Measurements from ENCODE around the gene CALY. TPM values are rescaled to one million over a fixed set of nuclear protein-coding genes. Genes with fewer than 3 reads are reported as not detected.

CALY gene
- total and polyA plus RNA-seq, 2 experiments from 2014 or later, result 12.3 to 16.3 TPM

DNA sequence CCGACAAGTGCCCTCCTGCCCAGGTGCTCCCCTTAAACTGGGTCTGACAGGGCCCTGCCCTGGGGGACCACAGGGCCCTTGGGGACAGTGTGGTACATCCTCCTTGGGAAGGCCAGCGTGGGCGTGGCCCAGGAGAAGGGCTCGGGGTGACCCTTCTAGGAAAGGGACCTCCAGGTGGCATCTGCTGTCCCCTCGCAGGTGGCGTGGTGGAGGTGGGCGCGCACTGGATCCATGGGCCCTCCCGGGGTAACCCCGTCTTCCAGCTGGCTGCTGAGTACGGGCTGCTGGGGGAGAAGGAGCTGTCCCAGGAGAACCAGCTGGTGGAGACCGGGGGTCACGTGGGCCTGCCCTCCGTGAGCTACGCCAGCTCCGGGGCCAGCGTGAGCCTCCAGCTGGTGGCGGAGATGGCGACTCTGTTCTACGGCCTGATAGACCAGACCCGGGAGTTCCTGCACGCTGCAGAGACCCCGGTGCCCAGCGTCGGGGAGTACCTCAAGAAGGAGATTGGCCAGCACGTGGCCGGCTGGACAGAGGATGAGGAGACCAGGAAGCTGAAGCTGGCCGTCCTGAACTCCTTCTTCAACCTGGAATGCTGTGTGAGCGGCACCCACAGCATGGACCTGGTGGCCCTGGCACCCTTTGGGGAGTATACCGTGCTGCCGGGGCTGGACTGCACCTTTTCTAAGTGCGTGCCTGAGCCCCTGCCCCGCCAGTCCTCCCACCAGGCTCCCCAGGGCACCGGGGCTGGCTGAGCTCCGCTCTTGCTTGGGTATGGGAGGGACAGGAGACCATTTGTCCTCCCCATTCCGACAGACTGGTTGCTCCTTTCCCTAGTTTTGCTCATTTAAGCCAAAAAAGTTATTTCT is 43.3 kb upstream of the CALY start:
- H3K9me3 ChIP-seq (ENCODE audit: low read depth), result no peaks in the 10 kb centered on the region
- TF ChIP-seq, protein P1, sequence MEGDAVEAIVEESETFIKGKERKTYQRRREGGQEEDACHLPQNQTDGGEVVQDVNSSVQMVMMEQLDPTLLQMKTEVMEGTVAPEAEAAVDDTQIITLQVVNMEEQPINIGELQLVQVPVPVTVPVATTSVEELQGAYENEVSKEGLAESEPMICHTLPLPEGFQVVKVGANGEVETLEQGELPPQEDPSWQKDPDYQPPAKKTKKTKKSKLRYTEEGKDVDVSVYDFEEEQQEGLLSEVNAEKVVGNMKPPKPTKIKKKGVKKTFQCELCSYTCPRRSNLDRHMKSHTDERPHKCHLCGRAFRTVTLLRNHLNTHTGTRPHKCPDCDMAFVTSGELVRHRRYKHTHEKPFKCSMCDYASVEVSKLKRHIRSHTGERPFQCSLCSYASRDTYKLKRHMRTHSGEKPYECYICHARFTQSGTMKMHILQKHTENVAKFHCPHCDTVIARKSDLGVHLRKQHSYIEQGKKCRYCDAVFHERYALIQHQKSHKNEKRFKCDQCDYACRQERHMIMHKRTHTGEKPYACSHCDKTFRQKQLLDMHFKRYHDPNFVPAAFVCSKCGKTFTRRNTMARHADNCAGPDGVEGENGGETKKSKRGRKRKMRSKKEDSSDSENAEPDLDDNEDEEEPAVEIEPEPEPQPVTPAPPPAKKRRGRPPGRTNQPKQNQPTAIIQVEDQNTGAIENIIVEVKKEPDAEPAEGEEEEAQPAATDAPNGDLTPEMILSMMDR (IDR thresholded peaks at IDR 0.05; ENCODE audit: low read depth, low read length), result no peak
- peaks cover 19% of the 10 kb centered on the region for H3K27me3 ChIP-seq
- DNase-seq (ENCODE audit: low read depth in 1 of 2, low spot score in 1 of 2), result no peak
- H3K4me1 ChIP-seq (ENCODE audit: low read depth), result no peaks in the 10 kb centered on the region
- H3K27ac ChIP-seq, result no peak overlapping the region
- no peaks in the 10 kb centered on the region for H3K36me3 ChIP-seq
- peak overlapping the region; percentile 80 for H3K4me3 ChIP-seq

DNA sequence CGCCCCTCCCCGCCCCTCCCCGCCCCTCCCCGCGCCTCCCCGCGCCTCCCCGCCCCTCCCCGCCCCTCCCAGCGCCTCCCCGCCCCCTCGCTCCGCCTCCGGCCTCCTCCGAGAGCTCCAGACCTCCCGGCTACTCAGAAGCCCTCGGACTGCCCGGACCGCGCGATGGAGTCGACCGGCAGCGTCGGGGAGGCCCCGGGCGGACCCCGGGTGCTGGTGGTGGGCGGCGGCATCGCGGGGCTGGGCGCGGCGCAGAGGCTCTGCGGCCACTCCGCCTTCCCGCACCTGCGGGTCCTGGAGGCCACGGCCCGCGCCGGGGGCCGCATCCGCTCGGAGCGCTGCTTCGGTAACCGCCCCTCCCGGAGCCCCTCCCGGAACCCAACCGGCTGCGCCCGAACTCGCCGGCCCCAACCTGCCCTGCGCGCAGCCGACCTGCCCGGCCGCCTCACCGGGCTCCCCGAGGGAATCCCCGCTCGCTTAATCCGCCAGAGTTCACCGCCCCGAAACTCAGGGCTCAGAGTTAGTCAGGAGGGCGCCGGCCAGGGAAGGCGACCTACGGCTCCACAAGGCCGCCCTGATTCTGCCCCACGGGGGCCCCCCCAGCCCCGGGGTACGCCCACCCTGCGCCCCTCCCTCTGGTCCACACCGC is 42.6 kb upstream of the CALY start, which contains the start of gene PAOX:
TSS of gene PAOX (plus strand) at position 111 of the 649 bp plus-strand sequence. CDS start at position 166, 55 bp downstream.
- peak; percentile 75 to 87 for DNase-seq (ENCODE audit: low read depth in 1 of 2, low spot score in 1 of 2)
- H3K4me3 ChIP-seq, result peak within 1 kb of the TSS; percentile 80
- H3K27ac ChIP-seq, result no peak within 1 kb of the TSS
- no peaks in the 10 kb centered on the region for H3K9me3 ChIP-seq (ENCODE audit: low read depth)
- H3K27me3 ChIP-seq, result peaks cover 22% of the 10 kb centered on the region
- H3K4me1 ChIP-seq (ENCODE audit: low read depth), result no peaks in the 10 kb centered on the region
- H3K36me3 ChIP-seq, result no peaks in the 10 kb centered on the region
- TF ChIP-seq, protein P1 (IDR thresholded peaks at IDR 0.05; ENCODE audit: low read depth, low read length), result no peak

DNA sequence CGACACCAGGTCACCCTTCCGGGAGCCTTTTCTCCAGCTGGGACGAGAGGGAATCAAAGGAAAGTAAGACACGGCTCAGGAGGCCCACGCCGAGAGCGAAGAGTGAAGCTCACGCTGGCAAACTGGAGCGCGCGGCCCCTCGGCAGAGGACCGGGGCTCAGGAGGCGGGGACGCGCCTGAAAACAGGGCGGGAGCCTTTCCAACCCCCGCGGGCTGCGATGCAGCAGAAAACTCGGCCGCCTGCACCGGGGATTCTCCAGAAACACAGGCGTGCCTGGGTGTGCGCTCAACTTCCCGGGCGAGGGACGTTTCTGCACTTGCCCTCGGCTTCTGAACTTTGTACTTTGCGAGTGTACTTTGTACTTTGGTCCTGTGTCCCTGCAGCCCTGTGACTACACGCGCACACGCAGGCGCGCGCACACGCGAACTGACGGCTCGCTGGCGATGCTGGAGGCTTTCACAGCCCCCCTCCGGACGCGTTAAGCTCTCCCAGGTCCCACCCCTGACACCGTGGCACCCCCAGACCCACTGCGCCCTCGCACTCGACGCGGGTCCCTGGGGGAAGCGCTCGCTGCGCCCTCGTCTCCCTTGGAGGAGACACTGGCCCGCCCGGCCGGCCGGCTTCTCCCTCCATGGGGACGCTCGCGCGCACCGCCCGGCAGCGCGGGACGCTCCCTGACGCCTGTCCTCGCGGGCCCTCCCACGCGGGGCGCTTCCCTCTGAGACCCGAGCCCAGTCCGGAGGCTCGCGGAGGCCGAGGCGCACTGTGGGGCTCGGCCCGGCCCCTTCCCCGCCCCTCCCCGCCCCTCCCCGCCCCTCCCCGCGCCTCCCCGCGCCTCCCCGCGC is 41.8 kb upstream of the CALY start:
- TF ChIP-seq, protein P1 (IDR thresholded peaks at IDR 0.05; ENCODE audit: low read depth, low read length), result no peak
- Histone ChIP-seq H3K4me3 (peak overlapping the region; percentile 80), H3K27ac (no peak overlapping the region), H3K27me3 (peaks cover 22% of the 10 kb centered on the region), H3K36me3 (no peaks in the 10 kb centered on the region), H3K4me1 (ENCODE audit: low read depth) (no peaks in the 10 kb centered on the region), H3K9me3 (ENCODE audit: low read depth) (no peaks in the 10 kb centered on the region)
- DNase-seq (ENCODE audit: low read depth in 1 of 2, low spot score in 1 of 2), result peak; percentile 59 to 74

DNA sequence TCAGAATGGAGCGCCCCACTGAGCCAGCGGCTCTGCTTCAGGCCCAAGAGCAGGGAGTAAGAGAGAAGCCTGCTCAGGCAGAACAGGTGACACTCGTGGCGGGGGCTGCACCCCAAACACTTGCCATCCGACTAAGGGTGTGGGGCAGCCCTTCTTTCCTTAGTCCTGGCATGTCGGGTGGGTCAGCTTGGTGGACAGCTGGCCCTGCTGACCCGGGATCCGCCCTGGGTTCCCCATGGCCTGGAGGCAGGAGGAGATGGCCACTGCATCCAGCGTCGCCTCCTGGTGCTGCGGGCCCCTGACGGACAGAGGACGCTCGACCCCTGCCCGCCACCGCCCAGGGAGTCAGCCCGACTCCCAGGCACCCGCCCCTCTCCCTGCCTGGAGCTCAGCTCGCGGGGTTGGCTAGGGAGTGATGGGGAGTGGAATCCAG is 41.1 kb upstream of the CALY start:
- Histone ChIP-seq H3K27ac (no peak overlapping the region), H3K4me3 (peak overlapping the region; percentile 80), H3K27me3 (peaks cover 22% of the 10 kb centered on the region), H3K9me3 (ENCODE audit: low read depth) (no peaks in the 10 kb centered on the region), H3K36me3 (no peaks in the 10 kb centered on the region), H3K4me1 (ENCODE audit: low read depth) (no peaks in the 10 kb centered on the region)
- DNase-seq (ENCODE audit: low read depth in 1 of 2, low spot score in 1 of 2), result no peak
- TF ChIP-seq, protein P1 (IDR thresholded peaks at IDR 0.05; ENCODE audit: low read depth, low read length), result no peak
